ENCODE measurements around the gene BNC2.

Gene BNC2

GRCh38 chr9:16868701-16869100, 1.8 kb downstream of the BNC2 start:
- no peak for DNase-seq

- DNase-seq, result no peak
These were observed 2.7 kb downstream of the BNC2 start for GRCh38 chr9:16867576-16868311.

GRCh38 chr9:16866587-16866986, 3.9 kb downstream of the BNC2 start:
- no peak for DNase-seq

GRCh38 chr9:16864649-16865434, 5.6 kb downstream of the BNC2 start:
- DNase-seq, result no peak

- peak; percentile 25 for DNase-seq
These were observed 22.3 kb downstream of the BNC2 start for GRCh38 chr9:16848179-16848578.

- DNase-seq, result no peak
These were observed 23.5 kb downstream of the BNC2 start for GRCh38 chr9:16846986-16847385.

- DNase-seq, result no peak
These were observed 24.1 kb downstream of the BNC2 start for GRCh38 chr9:16846367-16846766.

GRCh38 chr9:16834817-16835216, 35.7 kb downstream of the BNC2 start:
- DNase-seq, result no peak

- DNase-seq, result no peak
These were observed 37.1 kb downstream of the BNC2 start for GRCh38 chr9:16833296-16833835.

GRCh38 chr9:16832101-16832500, 38.4 kb downstream of the BNC2 start:
- DNase-seq, result no peak

GRCh38 chr9:16830806-16831205, 39.7 kb downstream of the BNC2 start:
- DNase-seq, result no peak

- no peak for DNase-seq
These were observed 41.9 kb downstream of the BNC2 start for GRCh38 chr9:16828340-16829281.

GRCh38 chr9:16825971-16826625, 44.4 kb downstream of the BNC2 start:
- no peak for DNase-seq

GRCh38 chr9:16825331-16825725, 45.1 kb downstream of the BNC2 start:
- DNase-seq, result no peak

- DNase-seq, result no peak
These were observed 45.7 kb downstream of the BNC2 start for GRCh38 chr9:16824545-16825330.

- no peak for DNase-seq
These were observed 46.6 kb downstream of the BNC2 start for GRCh38 chr9:16823906-16824305.

- no peak for DNase-seq
These were observed 49.1 kb downstream of the BNC2 start for GRCh38 chr9:16821344-16821743.

- no peak for DNase-seq
These were observed 53.0 kb downstream of the BNC2 start for GRCh38 chr9:16817514-16817913.

GRCh38 chr9:16817002-16817401, 53.5 kb downstream of the BNC2 start:
- DNase-seq, result no peak

- DNase-seq, result no peak
These were observed 54.5 kb downstream of the BNC2 start for GRCh38 chr9:16816011-16816410.

- no peak for DNase-seq
These were observed 55.4 kb downstream of the BNC2 start for GRCh38 chr9:16815079-16815478.

- DNase-seq, result no peak
These were observed 56.6 kb downstream of the BNC2 start for GRCh38 chr9:16813838-16814237.

Measured in NCI-H1048 (cell line).